GM21717 (cell line): ENCODE data around the gene INPP5J.
"Not testable (repeated sequence)": the region's sequence is repeated elsewhere in the genome, so short reads cannot be mapped to it uniquely, and the experiment has no call there.

ENCODE experiments used
- ATAC-seq: cut with Tn5 transposase; IDR thresholded peaks from one replicate; pipeline ENCODE4 v1.9.1; 2021; ENCODE audit warnings: mild to moderate bottlenecking, moderate library complexity; ENCODE audit not compliant: unreplicated experiment

The INPP5J gene

DNA sequence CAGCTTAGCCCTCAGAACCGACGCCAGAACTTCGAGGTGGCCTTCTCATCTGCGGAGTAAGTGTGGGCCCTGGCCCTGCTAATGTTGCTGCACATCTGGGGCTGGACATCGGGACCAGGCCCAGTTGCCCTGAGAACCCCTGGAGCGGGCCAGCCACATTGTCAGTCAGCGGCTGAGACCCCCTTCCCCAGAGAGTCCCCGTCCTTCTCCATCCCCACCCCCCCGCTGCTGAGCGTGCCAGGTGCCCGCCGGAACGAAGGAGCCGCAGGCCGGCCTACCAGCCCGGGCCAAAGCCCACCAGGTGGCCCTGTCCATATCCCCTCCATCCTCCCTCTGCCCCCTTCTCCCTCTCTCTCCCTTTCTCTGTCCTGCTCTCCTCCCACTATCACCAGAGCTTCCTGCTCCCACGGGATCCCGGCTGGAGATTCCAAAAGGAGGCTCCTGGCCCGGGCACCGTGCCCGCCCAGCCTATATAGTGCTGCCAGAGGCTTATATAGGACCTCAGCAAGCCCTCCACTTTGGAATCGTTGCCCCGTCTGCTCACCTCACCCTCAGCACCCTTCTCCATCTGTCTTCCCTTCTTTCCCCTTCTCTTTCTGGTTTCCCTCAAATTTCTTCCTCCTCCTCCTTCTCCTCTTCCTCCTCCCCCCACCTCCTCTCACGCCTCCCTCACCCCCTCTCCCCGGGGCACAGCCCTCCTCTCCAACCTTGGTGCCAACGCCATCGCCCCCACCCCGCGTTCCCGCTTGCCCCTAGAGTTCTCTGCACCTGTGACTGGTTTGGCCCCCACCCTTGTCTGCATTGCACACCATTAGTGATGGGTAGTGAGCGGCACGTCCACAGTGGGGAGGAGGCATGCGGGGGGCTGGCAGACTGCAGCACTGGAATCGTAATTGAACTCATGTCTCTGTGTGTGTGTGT, 22.7 kb upstream of the INPP5J start:
- ATAC-seq: no peak

GRCh38 chr22:31100762-31101525, 21.8 kb upstream of the INPP5J start:
- no peak for ATAC-seq

GRCh38 chr22:31102441-31103081, 20.2 kb upstream of the INPP5J start:
- no peak for ATAC-seq

- ATAC-seq: no peak
Observed at GRCh38 chr22:31103111-31103510, 19.7 kb upstream of the INPP5J start.

GRCh38 chr22:31103899-31104694, 18.7 kb upstream of the INPP5J start:
- ATAC-seq: no peak

DNA sequence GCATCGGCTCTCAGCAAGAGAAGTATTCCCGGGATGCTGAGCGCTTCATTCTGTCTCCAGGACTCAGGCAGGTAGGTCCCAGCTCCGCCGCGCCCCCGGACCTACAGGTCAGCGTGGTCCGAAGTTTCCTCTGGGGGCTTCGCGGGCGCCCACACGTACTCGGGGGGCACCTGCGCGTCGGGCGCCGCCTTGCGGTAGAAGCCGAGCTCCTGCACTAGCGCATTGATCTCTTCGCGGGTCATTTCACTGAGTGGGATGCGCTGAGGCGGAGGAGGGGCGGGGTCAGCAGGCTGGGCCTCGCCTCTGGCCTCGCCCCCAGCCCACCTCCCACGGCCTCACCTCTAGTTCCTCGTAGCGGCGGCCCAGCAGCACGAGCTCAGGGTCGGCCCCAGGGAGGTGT, 17.9 kb upstream of the INPP5J start:
- no peak for ATAC-seq

- ATAC-seq: no peak
Observed at GRCh38 chr22:31105282-31105929, 17.4 kb upstream of the INPP5J start.

GRCh38 chr22:31106001-31106571, 16.7 kb upstream of the INPP5J start:
- no peak for ATAC-seq

GRCh38 chr22:31106731-31107177, 16.0 kb upstream of the INPP5J start:
- no peak for ATAC-seq

GRCh38 chr22:31107178-31107893, 15.4 kb upstream of the INPP5J start, which contains the start of gene SELENOM:
TSS of gene SELENOM (minus strand) at chr22:31107568. CDS start at chr22:31107505, 63 bp downstream.
- peak; percentile 78 for ATAC-seq

GRCh38 chr22:31107894-31108218, 14.9 kb upstream of the INPP5J start:
- ATAC-seq: peak; percentile 19

GRCh38 chr22:31112547-31113091, 10.1 kb upstream of the INPP5J start:
- not testable (repeated sequence) for ATAC-seq

- no peak for ATAC-seq
Observed at GRCh38 chr22:31118046-31118820, 4.5 kb upstream of the INPP5J start.

- no peak for ATAC-seq
Observed at GRCh38 chr22:31119026-31119717, 3.6 kb upstream of the INPP5J start.

- no peak for ATAC-seq
Observed at GRCh38 chr22:31120230-31120629, 2.5 kb upstream of the INPP5J start.

DNA sequence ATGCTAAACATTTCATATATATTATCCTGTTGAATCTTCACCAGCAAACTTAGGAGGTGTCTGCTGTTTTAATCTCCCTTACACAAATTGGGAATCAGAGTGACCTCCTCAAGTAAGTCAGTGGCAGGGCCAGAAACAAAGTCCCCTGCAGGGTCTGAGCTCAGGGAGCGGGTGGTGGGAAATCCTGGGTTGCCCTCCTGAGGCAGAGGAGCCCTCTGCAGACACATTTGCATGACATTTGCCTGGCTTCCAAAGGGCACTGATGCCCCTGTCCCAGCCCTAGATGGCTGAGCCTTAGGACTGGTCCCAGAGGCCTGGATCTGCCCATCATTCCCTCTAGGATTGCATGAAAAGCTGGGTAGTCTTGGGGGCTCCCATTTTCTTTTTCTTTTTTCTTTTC, 2.1 kb upstream of the INPP5J start:
- ATAC-seq: no peak

GRCh38 chr22:31121403-31121802, 1.4 kb upstream of the INPP5J start:
- ATAC-seq: no peak

- ATAC-seq: no peak
Observed at GRCh38 chr22:31122196-31122531, 602 bp upstream of the INPP5J start.
